HEK293 (cell line): Measurements from ENCODE around the gene NDUFB10.

Experiments used
- AEBP2 ChIP-seq: fragments of 450-650 bp; formaldehyde crosslinking; IDR thresholded peaks from 2 replicates; pipeline ENCODE4 v1.5.1; 2016; ENCODE audit warnings: missing biosample characterization, missing genetic modification characterization, borderline replicate concordance
- KLF10 ChIP-seq: fragments of 450-650 bp; IDR thresholded peaks from 2 replicates; pipeline ENCODE4 v1.5.1; 2018; ENCODE audit warnings: missing biosample characterization, mild to moderate bottlenecking, missing genetic modification characterization
- KLF16 ChIP-seq: fragments of 450-650 bp; formaldehyde crosslinking; IDR thresholded peaks from 2 replicates; pipeline ENCODE4 v1.5.1; 2017; ENCODE audit warnings: missing biosample characterization, missing genetic modification characterization
- OSR2 ChIP-seq: fragments of 450-650 bp; formaldehyde crosslinking; IDR thresholded peaks from 2 replicates; pipeline ENCODE4 v1.5.1; 2016; ENCODE audit warnings: missing biosample characterization, missing genetic modification characterization
- PRDM10 ChIP-seq: fragments of 450-650 bp; formaldehyde crosslinking; IDR thresholded peaks from 2 replicates; pipeline ENCODE4 v1.5.1; 2016; ENCODE audit warnings: missing biosample characterization, missing genetic modification characterization
- PRDM6 ChIP-seq: fragments of 450-650 bp; formaldehyde crosslinking; IDR thresholded peaks from 2 replicates; pipeline ENCODE4 v1.5.1; 2017; ENCODE audit warnings: missing biosample characterization, missing genetic modification characterization
- REPIN1 ChIP-seq: fragments of 450-650 bp; formaldehyde crosslinking; IDR thresholded peaks from 2 replicates; pipeline ENCODE4 v1.5.1; 2017; ENCODE audit warnings: missing biosample characterization, missing genetic modification characterization, low read depth
- YY1 ChIP-seq: fragments of 450-650 bp; formaldehyde crosslinking; IDR thresholded peaks from 2 replicates; pipeline ENCODE4 v1.5.1; 2018; ENCODE audit warnings: missing biosample characterization, missing genetic modification characterization
- ZBTB10 ChIP-seq: fragments of 450-650 bp; formaldehyde crosslinking; IDR thresholded peaks from 2 replicates; pipeline ENCODE4 v1.5.1; 2016; ENCODE audit warnings: missing biosample characterization, missing genetic modification characterization
- ZBTB26 ChIP-seq: fragments of 450-650 bp; formaldehyde crosslinking; optimal IDR thresholded peaks from 2 replicates; pipeline ENCODE3; 2016; ENCODE audit warnings: missing biosample characterization, mild to moderate bottlenecking, missing genetic modification characterization
- ZNF132 ChIP-seq: fragments of 450-650 bp; formaldehyde crosslinking; IDR thresholded peaks from 2 replicates; pipeline ENCODE4 v1.5.1; 2017; ENCODE audit warnings: missing biosample characterization, missing genetic modification characterization, borderline replicate concordance
- ZNF214 ChIP-seq: fragments of 450-650 bp; formaldehyde crosslinking; IDR thresholded peaks from 2 replicates; pipeline ENCODE4 v1.5.1; 2017; ENCODE audit warnings: missing biosample characterization, mild to moderate bottlenecking, missing genetic modification characterization, borderline replicate concordance
- ZNF239 ChIP-seq: fragments of 450-650 bp; formaldehyde crosslinking; IDR thresholded peaks from 2 replicates; pipeline ENCODE4 v1.5.1; 2016; ENCODE audit warnings: missing biosample characterization, missing genetic modification characterization
- ZNF266 ChIP-seq: fragments of 450-650 bp; formaldehyde crosslinking; IDR thresholded peaks from 2 replicates; pipeline ENCODE4 v1.5.1; 2016; ENCODE audit warnings: missing biosample characterization, missing genetic modification characterization, low read depth
- ZNF302 ChIP-seq: fragments of 450-650 bp; formaldehyde crosslinking; IDR thresholded peaks from 2 replicates; pipeline ENCODE4 v1.5.1; 2016; ENCODE audit warnings: missing biosample characterization, missing genetic modification characterization, low read depth
- ZNF350 ChIP-seq: fragments of 450-650 bp; formaldehyde crosslinking; IDR thresholded peaks from 2 replicates; pipeline ENCODE4 v1.5.0; 2017; ENCODE audit warnings: missing biosample characterization, mild to moderate bottlenecking, missing genetic modification characterization
- ZNF423 ChIP-seq: fragments of 450-650 bp; formaldehyde crosslinking; IDR thresholded peaks from 2 replicates; pipeline ENCODE4 v1.5.1; 2016; ENCODE audit warnings: missing biosample characterization, missing genetic modification characterization
- ZNF521 ChIP-seq: fragments of 450-650 bp; formaldehyde crosslinking; IDR thresholded peaks from 2 replicates; pipeline ENCODE4 v1.5.1; 2017; ENCODE audit warnings: missing biosample characterization, mild to moderate bottlenecking, missing genetic modification characterization
- ZNF549 ChIP-seq: fragments of 450-650 bp; IDR thresholded peaks from 2 replicates; pipeline ENCODE4 v1.5.1; 2018; ENCODE audit warnings: missing biosample characterization, missing genetic modification characterization, mild to moderate bottlenecking, inconsistent platforms, moderate library complexity
- ZNF558 ChIP-seq: fragments of 450-650 bp; formaldehyde crosslinking; IDR thresholded peaks from 2 replicates; pipeline ENCODE4 v1.5.1; 2016; ENCODE audit warnings: missing biosample characterization, missing genetic modification characterization
- ZNF571 ChIP-seq: fragments of 450-650 bp; formaldehyde crosslinking; IDR thresholded peaks from 2 replicates; pipeline ENCODE4 v1.5.0; 2017; ENCODE audit warnings: missing biosample characterization, missing genetic modification characterization
- ZNF580 ChIP-seq: fragments of 450-650 bp; formaldehyde crosslinking; IDR thresholded peaks from 2 replicates; pipeline ENCODE4 v1.5.1; 2016; ENCODE audit warnings: missing biosample characterization, missing genetic modification characterization
- ZNF621 ChIP-seq: fragments of 450-650 bp; formaldehyde crosslinking; IDR thresholded peaks from 2 replicates; pipeline ENCODE4 v1.5.1; 2017; ENCODE audit warnings: missing biosample characterization, missing genetic modification characterization
- ZNF645 ChIP-seq: fragments of 450-650 bp; formaldehyde crosslinking; IDR thresholded peaks from 2 replicates; pipeline ENCODE4; 2016; ENCODE audit warnings: missing biosample characterization, missing genetic modification characterization
- ZNF776 ChIP-seq: fragments of 450-650 bp; formaldehyde crosslinking; IDR thresholded peaks from 2 replicates; pipeline ENCODE4 v1.5.0; 2017; ENCODE audit warnings: missing biosample characterization, missing genetic modification characterization, borderline replicate concordance
- ZSCAN23 ChIP-seq: fragments of 450-650 bp; formaldehyde crosslinking; IDR thresholded peaks from 2 replicates; pipeline ENCODE4 v1.5.1; 2016; ENCODE audit warnings: missing biosample characterization, missing genetic modification characterization

Gene NDUFB10

GRCh38 chr16:1983544-1984346 lies 24.4 kb downstream of the NDUFB10 start, which contains the start of gene GFER (continued):
- TF ChIP-seq OSR2 (tag by site-specific recombination) = peak; percentile 7; the same call in 1 of the 2 replicates
- TF ChIP-seq ZNF776 (tag by site-specific recombination) = no peak
- TF ChIP-seq PRDM10 (tag by site-specific recombination) = peak; percentile 50
- TF ChIP-seq ZNF302 (tag by site-specific recombination) = no peak
- no peak for TF ChIP-seq ZNF266 (tag by site-specific recombination)
- TF ChIP-seq KLF16 (tag by site-specific recombination) = peak; percentile 94
- TF ChIP-seq ZNF571 (tag by site-specific recombination) = no peak
- TF ChIP-seq ZNF423 (tag by site-specific recombination) = no peak
- TF ChIP-seq ZNF214 (tag by site-specific recombination) = no peak
- TF ChIP-seq ZNF521 (tag by site-specific recombination) = no peak
- TF ChIP-seq YY1 (tag by site-specific recombination) = peak; percentile 92
- no peak for TF ChIP-seq ZNF350
- no peak for TF ChIP-seq ZNF549 (tag by site-specific recombination)
- no peak for TF ChIP-seq ZNF621 (tag by site-specific recombination)
- no peak for TF ChIP-seq AEBP2 (tag by site-specific recombination)
- TF ChIP-seq ZNF239 (tag by site-specific recombination) = no peak
- TF ChIP-seq ZNF132 (tag by site-specific recombination) = no peak
- TF ChIP-seq REPIN1 (tag by site-specific recombination) = no peak; the same call in 1 of the 2 replicates
- TF ChIP-seq ZBTB10 (tag by site-specific recombination) = no peak
- TF ChIP-seq ZSCAN23 (tag by site-specific recombination) = no peak
- no peak for TF ChIP-seq ZNF558 (tag by site-specific recombination)
- peak; percentile 88 for TF ChIP-seq KLF10 (tag by site-specific recombination)
- TF ChIP-seq ZBTB26 (tag by site-specific recombination) = peak; percentile 98
- TF ChIP-seq ZNF580 = 0 out of 2 replicates have a peak, but pooled peaks have one; percentile 24
- no peak for TF ChIP-seq ZNF645 (tag by site-specific recombination)
- no peak for TF ChIP-seq PRDM6 (tag by site-specific recombination)
